ENCODE results near the gene SPTLC3. TPM values are rescaled to one million over a fixed set of nuclear protein-coding genes. Genes with fewer than 3 reads are reported as not detected.

Gene SPTLC3
- polyA plus RNA-seq, 1 of the 3 experiments (the other 2 are of a cell fraction) = 0.02 TPM

DNA sequence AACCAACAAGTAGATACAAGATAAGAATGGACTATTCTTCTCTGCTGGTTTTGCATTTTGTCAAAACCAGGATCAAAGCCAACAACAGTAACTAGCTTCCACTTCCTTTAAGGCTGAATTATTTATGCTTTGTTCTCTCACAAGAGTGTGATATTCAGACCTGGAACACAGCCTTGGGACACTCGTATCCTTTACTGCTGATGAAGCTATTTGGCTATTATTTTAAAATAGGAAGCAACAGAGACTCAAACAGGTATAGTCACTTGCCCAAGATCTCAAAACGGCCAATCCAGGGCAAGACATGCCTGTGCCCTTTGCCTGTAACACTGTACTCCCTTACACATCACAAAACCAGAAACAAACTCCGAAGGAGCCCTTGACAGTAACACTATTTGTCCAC is 19.9 kb downstream of the SPTLC3 start (continued):
- TF ChIP-seq POLR2AphosphoS5 (IDR thresholded peaks at IDR 0.05; ENCODE audit: low read depth, low read length) = no peak
- TF ChIP-seq TCF12 (IDR thresholded peaks at IDR 0.05) = no peak
- TF ChIP-seq FOXJ3 (CRISPR knock-in tag; IDR thresholded peaks at IDR 0.05) = no peak
- TF ChIP-seq NFIC (IDR thresholded peaks at IDR 0.05; ENCODE audit: borderline replicate concordance) = no peak
- no peak for TF ChIP-seq MEF2A (IDR thresholded peaks at IDR 0.05; ENCODE audit: borderline replicate concordance, low read depth)
- TF ChIP-seq TEAD4 (IDR thresholded peaks at IDR 0.05; ENCODE audit: borderline replicate concordance, insufficient read depth) = no peak
- TF ChIP-seq GABPA (IDR thresholded peaks at IDR 0.05; ENCODE audit: low read depth) = no peak
- TF ChIP-seq RAD21 (IDR thresholded peaks at IDR 0.05; ENCODE audit: low read length) = no peak
- no peak for TF ChIP-seq TAF1 (IDR thresholded peaks at IDR 0.05; ENCODE audit: borderline replicate concordance, low read depth, low read length)

DNA sequence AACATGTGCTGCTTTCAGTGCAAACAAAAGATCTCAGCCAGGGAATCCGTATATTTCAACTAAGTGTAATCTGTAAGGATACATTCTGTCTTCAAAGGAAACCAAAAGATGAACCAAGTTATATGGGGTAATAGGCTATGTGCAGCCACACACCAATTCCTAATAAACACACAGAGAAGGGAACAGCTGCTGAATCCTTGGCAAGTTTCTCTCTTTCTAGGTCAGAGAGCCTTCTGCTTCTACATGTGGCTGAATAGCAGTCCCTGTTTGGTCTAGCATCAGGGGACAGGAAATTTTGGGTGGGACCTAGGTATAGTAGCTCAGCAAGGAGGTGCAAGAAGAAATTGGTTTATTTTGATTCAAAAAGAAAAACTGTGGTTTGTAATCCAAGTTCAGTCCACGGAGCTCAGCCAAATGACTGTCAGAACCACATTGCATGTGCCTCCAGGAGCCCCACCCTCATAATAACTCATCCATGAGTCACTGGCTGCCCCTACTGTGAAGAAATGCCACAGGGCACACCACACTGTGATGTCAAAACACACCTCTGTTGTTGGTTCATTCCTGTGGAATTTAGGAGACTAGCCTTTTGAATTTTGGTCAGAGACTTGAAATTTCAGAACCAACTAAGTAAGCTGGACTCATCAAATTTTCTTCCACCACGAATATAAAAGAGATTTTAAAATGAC is 21.1 kb downstream of the SPTLC3 start:
- H3F3A ChIP-seq (replicated peaks; ENCODE audit: insufficient read depth) = no peaks in the 10 kb centered on the region
- ChIA-PET CTCF (no interaction called here), POLR2A (no interaction called here)
- H3K4me2 ChIP-seq = no peak overlapping the region
- H3K27me3 ChIP-seq (ENCODE audit: insufficient read depth) = no peaks in the 10 kb centered on the region
- no peak overlapping the region for H3K4me3 ChIP-seq (ENCODE audit: low read depth in 2 of 2, low read length in 1 of 2)
- no peaks in the 10 kb centered on the region for H4K20me1 ChIP-seq (ENCODE audit: insufficient read depth)
- no peak overlapping the region for H2AFZ ChIP-seq (ENCODE audit: low read depth)
- no peaks in the 10 kb centered on the region for H3K4me1 ChIP-seq (ENCODE audit: control insufficient read depth in 1 of 2, insufficient read depth in 2 of 2, low read depth in 1 of 2, low read length in 1 of 2)
- no peak overlapping the region for H3K9ac ChIP-seq
- H3K9me2 ChIP-seq = no peaks in the 10 kb centered on the region
- no peak for DNase-seq
- TF ChIP-seq, protein P1, sequence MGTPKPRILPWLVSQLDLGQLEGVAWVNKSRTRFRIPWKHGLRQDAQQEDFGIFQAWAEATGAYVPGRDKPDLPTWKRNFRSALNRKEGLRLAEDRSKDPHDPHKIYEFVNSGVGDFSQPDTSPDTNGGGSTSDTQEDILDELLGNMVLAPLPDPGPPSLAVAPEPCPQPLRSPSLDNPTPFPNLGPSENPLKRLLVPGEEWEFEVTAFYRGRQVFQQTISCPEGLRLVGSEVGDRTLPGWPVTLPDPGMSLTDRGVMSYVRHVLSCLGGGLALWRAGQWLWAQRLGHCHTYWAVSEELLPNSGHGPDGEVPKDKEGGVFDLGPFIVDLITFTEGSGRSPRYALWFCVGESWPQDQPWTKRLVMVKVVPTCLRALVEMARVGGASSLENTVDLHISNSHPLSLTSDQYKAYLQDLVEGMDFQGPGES (IDR thresholded peaks at IDR 0.05; ENCODE audit: low read depth, low read length) = no peak
- no peak for TF ChIP-seq TAF1 (IDR thresholded peaks at IDR 0.05; ENCODE audit: borderline replicate concordance, low read depth, low read length)
- TF ChIP-seq MEF2A (IDR thresholded peaks at IDR 0.05; ENCODE audit: borderline replicate concordance, low read depth) = no peak
- no peak for TF ChIP-seq FOXJ3 (CRISPR knock-in tag; IDR thresholded peaks at IDR 0.05)
- TF ChIP-seq EP300 (IDR thresholded peaks at IDR 0.05; ENCODE audit: borderline replicate concordance in 1 of 2, low read depth in 1 of 2, low read length in 1 of 2) = no peak
- no peak for TF ChIP-seq FOXM1 (IDR thresholded peaks at IDR 0.05; ENCODE audit: low read depth)
- TF ChIP-seq FOSL2 (IDR thresholded peaks at IDR 0.05; ENCODE audit: borderline replicate concordance, low read depth) = no peak
- TF ChIP-seq NFIC (IDR thresholded peaks at IDR 0.05; ENCODE audit: borderline replicate concordance) = no peak
- TF ChIP-seq, protein P2, sequence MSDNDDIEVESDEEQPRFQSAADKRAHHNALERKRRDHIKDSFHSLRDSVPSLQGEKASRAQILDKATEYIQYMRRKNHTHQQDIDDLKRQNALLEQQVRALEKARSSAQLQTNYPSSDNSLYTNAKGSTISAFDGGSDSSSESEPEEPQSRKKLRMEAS (IDR thresholded peaks at IDR 0.05; ENCODE audit: low read depth) = no peak
- H3K27ac ChIP-seq (ENCODE audit: low read depth in 2 of 2, low read length in 1 of 2) = no peak overlapping the region
- no peaks in the 10 kb centered on the region for H3K79me2 ChIP-seq (ENCODE audit: insufficient read depth)
- H3K36me3 ChIP-seq (replicated peaks in 1 of 2; ENCODE audit: control insufficient read depth in 1 of 2, insufficient read depth in 2 of 2, low read length in 1 of 2) = no peaks in the 10 kb centered on the region
- 1% methylated on average over 3 of the region's 3 CpGs for WGBS (ENCODE audit: low lambda C conversion rate)
- H3K9me3 ChIP-seq = 0 out of 2 replicates have a peak, but pooled peaks cover 3% of the 10 kb centered on the region

DNA sequence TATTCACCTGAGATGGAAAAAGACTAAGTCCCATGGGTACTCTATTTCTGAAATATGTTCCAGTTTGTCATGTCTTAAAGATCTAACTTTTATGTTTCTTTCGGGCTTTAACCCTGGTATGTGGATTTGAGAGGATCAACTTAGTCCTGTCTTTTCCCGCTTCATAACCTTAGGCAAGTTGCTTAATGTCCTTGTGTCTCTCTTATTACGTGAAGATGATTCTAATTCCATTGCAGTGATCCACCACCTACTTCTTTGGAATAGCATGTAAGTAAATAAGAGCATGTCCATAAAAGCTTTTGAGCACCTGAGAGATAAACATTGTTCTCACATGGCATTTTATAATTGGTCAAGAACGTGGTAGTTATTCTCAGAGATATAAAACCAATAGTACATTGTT is 23.0 kb downstream of the SPTLC3 start:
- H3F3A ChIP-seq (replicated peaks; ENCODE audit: insufficient read depth) = no peaks in the 10 kb centered on the region
- 0 out of 2 replicates have a peak, but pooled peaks cover 3% of the 10 kb centered on the region for H3K9me3 ChIP-seq
- POLR2A ChIA-PET = no interaction called here
- no peaks in the 10 kb centered on the region for H3K4me1 ChIP-seq (ENCODE audit: control insufficient read depth in 1 of 2, insufficient read depth in 2 of 2, low read depth in 1 of 2, low read length in 1 of 2)
- H3K9ac ChIP-seq = no peak overlapping the region
- no peak overlapping the region for H3K4me3 ChIP-seq (ENCODE audit: low read depth in 2 of 2, low read length in 1 of 2)
- no peaks in the 10 kb centered on the region for H3K9me2 ChIP-seq
- no peaks in the 10 kb centered on the region for H3K27me3 ChIP-seq (ENCODE audit: insufficient read depth)
- WGBS (ENCODE audit: low lambda C conversion rate) = 24% methylated on average over 4 of the region's 4 CpGs
- no peak for DNase-seq
- CTCF ChIA-PET = interaction anchor here (0.7 kb wide), 1 partner anchor 10 kb away, joined by 3 read pairs; no protein-coding TSS in a partner anchor
- no peak overlapping the region for H3K27ac ChIP-seq (ENCODE audit: low read depth in 2 of 2, low read length in 1 of 2)
- H3K79me2 ChIP-seq (ENCODE audit: insufficient read depth) = no peaks in the 10 kb centered on the region
- H3K4me2 ChIP-seq = no peak overlapping the region
- H2AFZ ChIP-seq (ENCODE audit: low read depth) = no peak overlapping the region
- no peaks in the 10 kb centered on the region for H3K36me3 ChIP-seq (replicated peaks in 1 of 2; ENCODE audit: control insufficient read depth in 1 of 2, insufficient read depth in 2 of 2, low read length in 1 of 2)
- H4K20me1 ChIP-seq (ENCODE audit: insufficient read depth) = no peaks in the 10 kb centered on the region
- TF ChIP-seq, protein P2 (IDR thresholded peaks at IDR 0.05; ENCODE audit: low read depth) = no peak
- no peak for TF ChIP-seq EZH2phosphoT487 (IDR thresholded peaks at IDR 0.05; ENCODE audit: borderline replicate concordance, low read depth)
- no peak for TF ChIP-seq POLR2AphosphoS5 (IDR thresholded peaks at IDR 0.05; ENCODE audit: low read depth, low read length)
- TF ChIP-seq, protein P3, sequence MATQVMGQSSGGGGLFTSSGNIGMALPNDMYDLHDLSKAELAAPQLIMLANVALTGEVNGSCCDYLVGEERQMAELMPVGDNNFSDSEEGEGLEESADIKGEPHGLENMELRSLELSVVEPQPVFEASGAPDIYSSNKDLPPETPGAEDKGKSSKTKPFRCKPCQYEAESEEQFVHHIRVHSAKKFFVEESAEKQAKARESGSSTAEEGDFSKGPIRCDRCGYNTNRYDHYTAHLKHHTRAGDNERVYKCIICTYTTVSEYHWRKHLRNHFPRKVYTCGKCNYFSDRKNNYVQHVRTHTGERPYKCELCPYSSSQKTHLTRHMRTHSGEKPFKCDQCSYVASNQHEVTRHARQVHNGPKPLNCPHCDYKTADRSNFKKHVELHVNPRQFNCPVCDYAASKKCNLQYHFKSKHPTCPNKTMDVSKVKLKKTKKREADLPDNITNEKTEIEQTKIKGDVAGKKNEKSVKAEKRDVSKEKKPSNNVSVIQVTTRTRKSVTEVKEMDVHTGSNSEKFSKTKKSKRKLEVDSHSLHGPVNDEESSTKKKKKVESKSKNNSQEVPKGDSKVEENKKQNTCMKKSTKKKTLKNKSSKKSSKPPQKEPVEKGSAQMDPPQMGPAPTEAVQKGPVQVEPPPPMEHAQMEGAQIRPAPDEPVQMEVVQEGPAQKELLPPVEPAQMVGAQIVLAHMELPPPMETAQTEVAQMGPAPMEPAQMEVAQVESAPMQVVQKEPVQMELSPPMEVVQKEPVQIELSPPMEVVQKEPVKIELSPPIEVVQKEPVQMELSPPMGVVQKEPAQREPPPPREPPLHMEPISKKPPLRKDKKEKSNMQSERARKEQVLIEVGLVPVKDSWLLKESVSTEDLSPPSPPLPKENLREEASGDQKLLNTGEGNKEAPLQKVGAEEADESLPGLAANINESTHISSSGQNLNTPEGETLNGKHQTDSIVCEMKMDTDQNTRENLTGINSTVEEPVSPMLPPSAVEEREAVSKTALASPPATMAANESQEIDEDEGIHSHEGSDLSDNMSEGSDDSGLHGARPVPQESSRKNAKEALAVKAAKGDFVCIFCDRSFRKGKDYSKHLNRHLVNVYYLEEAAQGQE (IDR thresholded peaks at IDR 0.05; ENCODE audit: low read depth, low read length) = no peak
- TF ChIP-seq RFX5 (IDR thresholded peaks at IDR 0.05; ENCODE audit: low read length) = no peak
- no peak for TF ChIP-seq NRF1 (IDR thresholded peaks at IDR 0.05; ENCODE audit: low read depth, low read length)
- no peak for TF ChIP-seq YY1 (IDR thresholded peaks at IDR 0.05; ENCODE audit: low read depth)
- no peak for TF ChIP-seq CHD2 (IDR thresholded peaks at IDR 0.05; ENCODE audit: low read length, partially characterized antibody)
- no peak for TF ChIP-seq SIN3A (IDR thresholded peaks at IDR 0.05; ENCODE audit: borderline replicate concordance, low read depth, low read length)

All from SK-N-SH (cell line).